ENCODE data around the gene LYRM4.

Gene LYRM4

GRCh38 chr6:5172897-5173474 lies 87.8 kb downstream of the LYRM4 start:
- no peak for DNase-seq (ENCODE audit: low read depth)
- no peak overlapping the region for H3K4me3 ChIP-seq (ENCODE audit: low read length)

GRCh38 chr6:5172041-5172653 lies 88.6 kb downstream of the LYRM4 start:
- H3K4me3 ChIP-seq (ENCODE audit: low read length): no peak overlapping the region
- no peak for TF ChIP-seq CTCF (conservative IDR thresholded peaks at IDR 0.05; ENCODE audit: low read length)

More at GRCh38 chr6:5172897-5173474, 87.8 kb downstream of the LYRM4 start:
- no peak for TF ChIP-seq CTCF (conservative IDR thresholded peaks at IDR 0.05; ENCODE audit: low read length)

GRCh38 chr6:5167501-5167900 lies 93.2 kb downstream of the LYRM4 start:
- TF ChIP-seq CTCF (conservative IDR thresholded peaks at IDR 0.05; ENCODE audit: low read length): no peak
- DNase-seq (ENCODE audit: low read depth): no peak
- no peak overlapping the region for H3K4me3 ChIP-seq (ENCODE audit: low read length)

More at GRCh38 chr6:5172041-5172653, 88.6 kb downstream of the LYRM4 start:
- no peak for DNase-seq (ENCODE audit: low read depth)

- TF ChIP-seq CTCF (conservative IDR thresholded peaks at IDR 0.05; ENCODE audit: low read length): no peak
- no peak for DNase-seq (ENCODE audit: low read depth)
- no peak overlapping the region for H3K4me3 ChIP-seq (ENCODE audit: low read length)
These were observed 96.7 kb downstream of the LYRM4 start for GRCh38 chr6:5164092-5164491.

- no peak for TF ChIP-seq CTCF (conservative IDR thresholded peaks at IDR 0.05; ENCODE audit: low read length)
- H3K4me3 ChIP-seq (ENCODE audit: low read length): no peak overlapping the region
- DNase-seq (ENCODE audit: low read depth): no peak
These were observed 97.5 kb downstream of the LYRM4 start for GRCh38 chr6:5163247-5163646.

- H3K4me3 ChIP-seq (ENCODE audit: low read length): no peak overlapping the region
- no peak for DNase-seq (ENCODE audit: low read depth)
- TF ChIP-seq CTCF (conservative IDR thresholded peaks at IDR 0.05; ENCODE audit: low read length): no peak
These were observed 98.4 kb downstream of the LYRM4 start for GRCh38 chr6:5162355-5162754.

GRCh38 chr6:5160206-5160605 lies 100.5 kb downstream of the LYRM4 start:
- no peak for TF ChIP-seq CTCF (conservative IDR thresholded peaks at IDR 0.05; ENCODE audit: low read length)
- DNase-seq (ENCODE audit: low read depth): no peak

More at GRCh38 chr6:5160206-5160605, 100.5 kb downstream of the LYRM4 start:
- no peak overlapping the region for H3K4me3 ChIP-seq (ENCODE audit: low read length)

All from AG10803 (cell line).